ENCODE data around the gene LIPG.
"Not testable (repeated sequence)": the region's sequence is repeated elsewhere in the genome, so short reads cannot be mapped to it uniquely, and the experiment has no call there.

The LIPG gene

DNA sequence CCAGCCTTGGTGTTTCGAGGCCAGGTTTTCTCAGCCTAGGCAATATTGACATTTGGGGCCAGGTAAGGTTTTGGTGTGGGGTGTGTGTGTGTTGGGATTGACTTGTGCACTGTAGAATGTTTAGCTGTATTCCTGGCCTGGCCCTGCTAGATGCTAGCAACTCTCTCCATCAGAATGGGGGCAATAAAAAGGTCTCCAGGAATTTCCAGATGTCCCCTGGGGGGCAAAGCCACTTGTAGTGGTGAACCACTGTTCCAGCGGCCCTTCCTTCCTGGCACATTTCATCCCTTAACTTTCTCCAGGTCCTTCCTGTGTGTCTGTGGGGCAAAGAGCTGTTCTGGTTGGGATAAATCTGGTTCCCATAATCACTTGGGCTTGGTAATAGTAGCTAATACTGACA, 12.0 kb downstream of the LIPG start:
- no peak for DNase-seq (ENCODE audit: low spot score)

GRCh38 chr18:49579041-49579440, 17.2 kb downstream of the LIPG start:
- not testable (repeated sequence) for DNase-seq (ENCODE audit: low spot score)

DNA sequence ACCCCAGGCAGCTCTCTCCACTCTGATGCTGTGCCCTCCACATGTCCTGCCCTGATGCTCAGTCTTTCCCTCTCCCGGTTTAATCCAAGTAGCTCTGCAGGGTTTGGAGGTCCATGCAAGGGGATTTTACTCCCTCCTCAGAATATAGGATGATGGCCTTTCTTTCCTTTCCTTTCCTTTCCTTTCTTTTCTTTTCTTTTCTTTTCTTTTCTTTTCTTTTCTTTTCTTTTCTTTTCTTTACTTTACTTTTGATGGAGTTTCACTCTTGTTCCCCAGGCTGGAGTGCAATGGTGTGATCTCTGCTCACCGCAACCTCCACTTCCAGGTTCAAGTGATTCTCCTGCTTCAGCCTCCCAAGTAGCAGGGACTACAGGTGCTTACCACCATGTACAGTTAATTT, 17.7 kb downstream of the LIPG start:
- DNase-seq (ENCODE audit: low spot score): not testable (repeated sequence)

DNA sequence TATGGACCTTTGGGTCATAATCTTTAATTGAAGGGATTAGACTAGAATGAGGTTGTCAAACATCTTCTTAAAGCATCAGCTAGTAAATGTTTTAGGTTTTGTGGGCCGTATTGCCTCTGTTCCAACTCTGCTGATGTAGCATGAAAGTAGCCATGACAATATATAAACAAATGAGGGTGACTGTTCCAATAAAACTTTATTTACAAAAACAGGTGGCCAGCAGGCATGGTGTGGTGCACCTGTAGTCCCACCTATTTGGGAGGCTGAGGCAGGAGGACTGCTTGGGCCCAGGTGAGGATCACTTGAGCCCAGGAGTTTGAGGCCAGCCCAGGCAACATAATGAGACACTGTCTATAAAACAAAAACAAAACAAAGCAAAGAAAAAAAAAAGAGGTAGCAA, 18.4 kb downstream of the LIPG start:
- no peak for DNase-seq (ENCODE audit: low spot score)

GRCh38 chr18:49581371-49581770, 19.5 kb downstream of the LIPG start:
- DNase-seq (ENCODE audit: low spot score): no peak

DNA sequence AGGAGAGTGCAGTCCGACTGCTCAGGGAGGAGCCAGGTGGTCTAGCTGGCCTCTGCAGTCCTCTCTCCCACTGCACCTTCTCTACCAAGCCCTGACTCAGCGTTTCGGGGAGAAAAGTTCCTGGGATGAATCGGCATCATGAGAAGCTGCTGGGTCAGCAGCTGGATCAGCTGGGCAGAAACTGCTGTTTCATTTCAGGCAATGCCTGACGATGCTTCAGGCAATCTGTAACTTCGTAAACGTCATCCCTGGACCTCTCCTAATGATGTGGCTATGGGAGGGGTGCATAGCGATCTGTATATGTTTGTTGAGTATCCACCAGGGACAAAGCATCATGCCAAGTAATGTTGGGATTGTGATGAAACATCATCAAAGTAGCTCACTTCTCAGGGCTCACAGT, 20.7 kb downstream of the LIPG start:
- DNase-seq (ENCODE audit: low spot score): no peak

DNA sequence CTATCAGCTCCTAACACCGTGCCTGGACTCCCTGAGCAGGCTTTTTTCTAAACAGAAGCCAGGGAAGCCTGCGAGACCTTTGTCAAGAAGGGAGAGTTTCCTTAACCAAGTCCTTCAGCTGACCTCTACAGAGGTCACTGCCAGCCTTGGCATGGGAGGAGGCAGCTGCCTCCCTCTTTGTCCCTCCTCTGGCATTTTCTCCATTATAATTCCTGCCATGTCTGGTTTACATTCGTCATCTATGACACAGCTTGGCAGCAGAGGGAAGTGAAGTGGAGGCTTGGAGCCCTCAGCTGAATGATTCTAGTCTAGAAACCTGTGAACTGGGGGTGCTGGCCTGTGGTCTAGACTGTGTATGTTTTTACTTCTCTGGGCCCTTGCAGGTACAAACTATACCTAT, 22.5 kb downstream of the LIPG start:
- DNase-seq (ENCODE audit: low spot score): no peak

- DNase-seq (ENCODE audit: low spot score): not testable (repeated sequence)
Measured at GRCh38 chr18:49584951-49585350, 23.1 kb downstream of the LIPG start.

GRCh38 chr18:49585781-49586663, 24.2 kb downstream of the LIPG start:
- no peak for DNase-seq (ENCODE audit: low spot score)

DNA sequence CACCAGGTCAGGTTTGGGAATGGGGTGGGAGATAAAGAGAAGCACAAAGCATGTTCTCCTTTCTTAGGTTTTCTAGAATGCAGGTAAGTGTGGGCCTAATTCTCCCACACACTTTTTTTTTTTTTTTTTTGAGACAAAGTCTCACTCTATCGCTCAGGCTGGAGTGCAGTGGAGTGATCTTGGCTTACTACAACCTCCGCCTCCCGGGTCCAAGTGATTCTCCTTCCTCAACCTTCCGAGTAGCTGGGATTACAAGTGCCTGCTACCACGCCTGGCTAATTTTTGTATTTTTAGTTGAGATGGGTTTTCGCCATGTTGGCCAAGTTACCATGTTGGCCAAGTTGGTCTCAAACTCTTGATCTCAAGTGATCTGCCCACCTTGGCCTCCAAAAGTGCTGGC, 26.3 kb downstream of the LIPG start:
- DNase-seq (ENCODE audit: low spot score): no peak

DNA sequence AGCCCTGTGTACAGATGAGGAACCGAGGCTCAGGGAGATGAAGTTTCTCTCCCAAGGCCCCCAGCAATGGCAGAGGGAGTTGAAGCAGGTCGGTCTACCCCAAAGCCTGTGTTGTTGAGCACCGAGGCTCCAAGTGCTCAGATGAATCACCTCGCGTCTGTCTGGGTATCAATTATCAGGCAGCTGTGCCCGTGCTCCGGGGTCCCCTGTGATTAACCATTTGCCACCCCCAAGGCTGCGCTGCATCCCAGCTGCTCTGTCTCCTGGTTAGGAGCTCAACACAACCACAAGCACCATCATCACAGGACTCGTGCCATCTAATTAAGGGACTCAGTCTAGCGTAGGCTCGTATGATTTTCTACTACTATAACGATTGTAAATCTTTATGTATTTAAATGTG, 27.1 kb downstream of the LIPG start:
- no peak for DNase-seq (ENCODE audit: low spot score)

DNA sequence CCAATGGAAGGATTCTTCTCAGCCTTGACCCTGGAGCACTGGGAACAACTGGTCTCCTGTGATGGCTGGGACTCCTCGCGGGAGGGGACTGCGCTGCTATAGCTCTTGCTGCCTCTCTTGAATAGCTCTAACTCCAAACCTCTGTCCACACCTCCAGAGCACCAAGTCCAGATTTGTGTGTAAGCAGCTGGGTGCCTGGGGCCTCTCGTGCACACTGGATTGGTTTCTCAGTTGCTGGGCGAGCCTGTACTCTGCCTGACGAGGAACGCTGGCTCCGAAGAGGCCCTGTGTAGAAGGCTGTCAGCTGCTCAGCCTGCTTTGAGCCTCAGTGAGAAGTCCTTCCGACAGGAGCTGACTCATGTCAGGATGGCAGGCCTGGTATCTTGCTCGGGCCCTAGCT, 28.8 kb downstream of the LIPG start:
- no peak for DNase-seq (ENCODE audit: low spot score)

DNA sequence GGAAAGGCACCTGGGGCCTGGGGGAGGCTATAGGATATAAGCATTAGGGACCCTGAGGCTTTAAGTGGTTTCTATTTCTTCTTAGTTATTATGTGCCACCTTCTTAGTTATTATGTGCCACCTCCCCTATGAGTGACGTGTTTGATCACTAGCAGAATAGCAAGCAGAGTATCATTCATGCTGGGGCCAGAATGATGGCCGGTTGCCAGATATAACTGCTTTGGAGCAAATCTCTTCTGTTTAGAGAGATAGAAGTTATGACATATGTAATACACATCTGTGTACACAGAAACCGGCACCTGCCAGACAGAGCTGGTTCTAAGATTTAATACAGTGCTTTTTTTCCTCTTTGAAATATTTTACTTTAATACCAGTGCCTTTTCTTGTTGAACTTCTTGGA, 29.4 kb downstream of the LIPG start:
- no peak for DNase-seq (ENCODE audit: low spot score)

DNA sequence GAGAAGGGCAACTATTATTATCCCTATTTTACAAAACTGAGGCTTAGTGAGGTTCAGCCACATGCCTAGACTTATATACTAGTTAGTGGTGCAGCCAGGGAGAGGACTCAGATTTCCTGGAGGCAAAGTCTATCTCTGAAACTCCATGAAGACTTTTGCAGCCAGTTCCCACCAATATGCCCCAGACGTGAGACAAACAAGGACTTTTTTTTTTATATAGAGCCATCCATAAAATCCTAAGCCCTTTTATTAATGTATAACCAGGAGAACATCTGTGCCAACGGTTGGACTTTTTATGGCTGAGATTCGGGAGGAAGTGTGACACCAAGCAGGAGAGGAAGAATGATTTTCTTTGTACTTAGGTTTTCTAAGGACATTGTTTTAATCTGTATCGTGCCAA, 29.9 kb downstream of the LIPG start:
- no peak for DNase-seq (ENCODE audit: low spot score)

- DNase-seq (ENCODE audit: low spot score): no peak
Measured at GRCh38 chr18:49596687-49597086, 34.8 kb downstream of the LIPG start.

GRCh38 chr18:49597157-49597931, 35.5 kb downstream of the LIPG start:
- DNase-seq (ENCODE audit: low spot score): no peak

DNA sequence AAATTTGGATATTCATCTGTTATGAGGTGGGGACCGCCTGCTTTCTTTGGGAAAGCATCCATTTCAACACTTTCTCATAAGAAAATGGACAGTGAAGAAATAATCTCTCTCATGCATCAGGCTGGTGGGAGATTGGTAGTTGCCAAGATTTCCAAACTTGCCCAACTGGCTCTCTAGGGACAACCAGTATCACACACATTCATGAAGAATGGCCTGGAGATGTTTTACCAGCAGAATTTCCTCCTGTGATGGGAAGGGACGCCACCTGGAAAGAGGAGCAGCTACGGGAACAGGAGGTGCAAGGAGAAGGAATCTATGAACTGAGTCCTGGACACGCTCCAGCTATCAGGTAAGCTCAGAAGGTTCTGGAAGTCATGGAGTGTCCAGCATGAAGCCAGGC, 39.4 kb downstream of the LIPG start:
- no peak for DNase-seq (ENCODE audit: low spot score)

- no peak for DNase-seq (ENCODE audit: low spot score)
Measured at GRCh38 chr18:49608366-49609255, 46.8 kb downstream of the LIPG start.

GRCh38 chr18:49609256-49610021, 47.6 kb downstream of the LIPG start:
- DNase-seq (ENCODE audit: low spot score): no peak

DNA sequence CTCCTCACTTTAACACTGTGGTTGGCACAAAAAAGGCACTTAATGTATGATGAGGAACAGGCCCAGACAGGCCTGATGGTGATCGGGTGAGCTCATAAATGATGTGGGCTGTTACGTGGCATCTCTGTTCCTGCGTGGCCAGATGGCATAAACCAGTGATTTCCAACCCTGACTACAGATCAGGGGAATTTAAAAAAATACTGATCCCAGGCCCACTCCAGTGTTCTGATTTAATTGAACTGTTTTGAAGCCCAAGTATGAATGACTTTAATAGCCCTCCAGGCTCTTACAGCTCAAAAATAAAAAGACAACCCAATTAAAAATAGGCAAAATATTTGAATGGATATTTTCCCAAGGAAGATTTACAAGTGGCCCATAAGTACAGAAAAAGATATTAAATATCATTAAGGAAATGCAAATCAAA, 48.2 kb downstream of the LIPG start:
- DNase-seq (ENCODE audit: low spot score): no peak

- no peak for DNase-seq (ENCODE audit: low spot score)
Measured at GRCh38 chr18:49611316-49611715, 49.5 kb downstream of the LIPG start.
